Measurements from ENCODE around the gene ZNF3.
A peak's percentile ranks its signal among the peaks of the same experiment; 100 is the strongest.

ZNF3 gene

DNA sequence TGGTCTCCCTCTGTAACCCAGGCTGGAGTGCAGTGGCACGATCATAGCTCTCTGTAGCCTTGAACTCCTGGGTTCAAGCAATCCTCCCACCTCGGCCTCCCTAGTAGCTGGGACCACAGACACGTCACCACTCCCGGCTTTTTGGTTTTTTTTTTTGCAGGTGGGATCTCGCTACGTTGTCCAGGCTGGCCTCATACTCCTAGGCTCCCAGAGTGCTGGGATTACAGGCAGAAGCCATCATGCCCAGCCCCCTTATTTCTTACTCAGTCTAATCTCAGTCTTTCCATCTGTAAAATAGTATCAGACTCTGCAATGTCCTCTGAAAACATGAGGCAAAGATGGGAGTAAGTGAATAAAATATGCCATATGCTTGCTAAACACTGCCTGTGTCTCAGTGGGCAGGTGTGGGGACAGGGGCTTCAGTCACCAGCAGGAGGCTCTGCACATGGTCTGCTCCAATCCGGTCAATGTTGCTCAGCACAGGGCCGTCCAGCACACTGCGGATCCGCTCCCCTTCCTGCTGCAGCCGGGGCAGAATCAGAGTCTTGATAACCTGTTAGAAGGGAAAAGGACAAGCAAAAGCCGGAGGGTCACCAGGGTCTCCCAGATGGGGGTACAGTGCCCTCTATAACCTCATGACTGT lies 28.1 kb upstream of the ZNF3 start:
- no peak for DNase-seq (ENCODE audit: low read depth)

DNA sequence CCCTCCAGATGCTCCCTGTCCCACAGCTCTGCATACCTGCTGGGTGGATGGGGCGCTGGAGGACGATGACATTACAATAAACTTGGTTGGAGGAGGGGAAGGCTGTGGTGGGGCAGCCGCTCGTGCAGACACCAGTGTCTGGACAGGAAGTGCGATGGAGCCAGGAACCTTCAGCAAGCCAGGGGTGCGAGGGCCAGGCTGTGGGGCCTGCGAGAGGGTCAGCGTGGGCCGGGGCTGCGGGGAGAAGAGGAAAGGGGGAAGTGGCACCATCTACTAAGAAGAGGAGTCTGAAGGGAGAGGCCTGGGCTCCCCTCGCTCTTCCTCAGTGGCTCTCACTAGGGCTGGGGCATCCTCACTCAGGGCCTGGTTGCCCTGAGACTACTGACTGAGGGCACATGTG lies 26.4 kb upstream of the ZNF3 start:
- DNase-seq (ENCODE audit: low read depth) = no peak

DNA sequence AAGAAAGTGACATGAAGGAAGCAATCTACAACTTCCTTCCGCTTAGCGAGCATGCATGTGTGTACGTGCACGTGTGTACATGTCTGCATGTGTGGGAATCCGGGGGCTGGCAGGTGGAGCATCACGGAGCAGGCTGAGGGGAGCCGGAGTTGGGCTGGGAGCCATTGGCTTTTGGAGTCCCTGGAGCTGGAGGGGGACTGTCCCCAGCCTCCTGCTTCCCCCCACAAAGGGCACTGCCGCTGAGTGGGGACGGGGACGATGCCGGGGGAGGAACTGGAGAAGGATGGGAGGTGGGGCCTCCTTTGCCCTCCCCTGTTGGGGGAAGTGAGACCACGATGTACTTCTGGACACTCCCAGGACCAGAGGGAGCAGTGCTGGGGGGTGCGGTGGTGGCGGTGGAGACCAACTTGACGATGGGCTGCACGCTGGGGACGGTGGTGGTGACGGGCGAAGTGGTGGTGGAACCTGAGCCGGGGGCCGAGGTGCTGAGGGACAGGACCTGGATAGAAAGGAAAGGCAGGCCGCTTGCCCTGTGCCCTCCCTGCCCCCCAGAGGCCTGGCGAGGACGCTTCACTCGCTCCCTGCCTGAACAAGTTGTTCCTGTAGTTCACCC lies 25.7 kb upstream of the ZNF3 start:
- no peak for DNase-seq (ENCODE audit: low read depth)

DNA sequence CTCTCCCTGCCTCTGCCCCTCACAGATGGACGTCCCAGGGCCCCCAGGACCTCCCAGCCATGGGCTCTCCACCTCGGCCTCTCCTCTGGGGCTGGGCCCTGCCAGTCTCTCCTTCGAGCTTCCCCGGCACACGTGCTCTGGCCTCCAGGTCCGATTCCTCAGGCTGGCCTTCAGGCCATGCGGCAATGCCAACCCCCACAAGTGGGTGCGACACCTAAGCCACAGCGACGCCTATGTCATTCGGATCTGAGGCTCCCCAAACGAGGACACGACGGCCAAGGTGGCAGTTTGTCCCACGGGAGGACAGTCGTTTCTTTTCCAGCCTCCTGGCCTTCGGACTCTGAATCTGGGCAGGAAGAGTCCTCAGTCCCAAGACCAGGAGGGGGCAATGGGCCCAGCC lies 25.1 kb upstream of the ZNF3 start:
- DNase-seq (ENCODE audit: low read depth) = no peak

DNA sequence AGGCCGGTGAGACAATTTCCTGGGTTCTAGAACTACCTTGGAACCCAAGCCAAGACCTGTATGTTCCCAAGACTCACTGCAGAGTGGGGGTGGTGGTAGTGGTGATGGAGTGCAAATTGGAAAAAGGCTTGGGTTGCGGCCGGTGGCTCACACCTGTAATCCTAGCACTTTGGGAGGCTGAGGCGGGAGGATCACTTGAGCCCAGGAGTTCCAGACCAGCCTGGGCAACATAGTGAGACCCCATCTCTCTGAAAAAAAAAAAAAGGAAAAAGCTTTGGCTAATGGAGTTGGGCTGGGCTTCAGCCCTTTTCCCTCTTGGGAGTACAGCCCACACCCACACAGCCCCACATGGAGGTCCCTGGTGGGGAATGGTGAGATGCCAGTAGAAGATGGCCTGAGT lies 24.0 kb upstream of the ZNF3 start:
- DNase-seq (ENCODE audit: low read depth) = no peak

DNA sequence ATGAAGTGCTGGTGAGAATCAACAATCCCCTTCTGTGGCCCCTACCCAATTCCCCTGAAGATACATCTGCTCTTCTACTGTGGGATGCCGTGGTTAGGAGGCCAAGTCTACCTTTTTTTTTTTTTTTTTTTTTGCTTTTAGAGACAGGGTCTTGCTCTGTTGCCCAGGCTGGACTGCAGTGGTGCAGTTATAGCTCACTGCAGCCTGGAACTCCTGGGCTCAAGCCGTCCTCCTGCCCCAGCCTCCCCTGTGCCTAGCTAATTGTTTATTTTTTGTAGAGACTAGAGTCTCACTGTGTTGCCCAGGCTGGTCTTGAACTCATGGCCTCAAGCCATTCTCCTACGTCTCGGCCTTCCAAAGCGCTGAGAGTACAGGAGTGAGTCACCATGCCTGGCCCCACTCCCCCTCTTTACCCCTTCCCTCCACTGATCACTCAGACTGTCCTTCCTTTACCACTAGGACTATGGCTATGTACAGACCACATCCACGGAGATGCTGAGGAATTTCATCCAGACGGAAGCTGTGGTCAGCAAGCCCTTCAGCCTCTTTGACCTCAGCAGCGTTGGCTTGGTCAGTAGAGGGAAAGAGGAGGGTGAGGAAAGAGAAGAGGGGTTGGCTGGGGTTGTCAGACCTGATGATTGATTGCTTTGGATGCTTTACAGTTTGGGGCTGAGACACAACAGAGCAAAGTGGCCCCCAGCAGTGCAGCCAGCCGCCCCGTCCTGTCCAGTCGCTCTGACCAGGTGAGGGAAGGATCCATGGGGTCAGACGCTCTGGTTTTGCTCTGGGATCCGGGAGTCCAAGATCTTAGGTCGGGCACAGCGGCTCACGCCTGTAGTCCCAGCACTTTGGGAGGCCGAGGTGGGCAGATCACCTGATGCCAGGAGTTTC lies 21.7 kb upstream of the ZNF3 start:
- DNase-seq (ENCODE audit: low read depth) = no peak

DNA sequence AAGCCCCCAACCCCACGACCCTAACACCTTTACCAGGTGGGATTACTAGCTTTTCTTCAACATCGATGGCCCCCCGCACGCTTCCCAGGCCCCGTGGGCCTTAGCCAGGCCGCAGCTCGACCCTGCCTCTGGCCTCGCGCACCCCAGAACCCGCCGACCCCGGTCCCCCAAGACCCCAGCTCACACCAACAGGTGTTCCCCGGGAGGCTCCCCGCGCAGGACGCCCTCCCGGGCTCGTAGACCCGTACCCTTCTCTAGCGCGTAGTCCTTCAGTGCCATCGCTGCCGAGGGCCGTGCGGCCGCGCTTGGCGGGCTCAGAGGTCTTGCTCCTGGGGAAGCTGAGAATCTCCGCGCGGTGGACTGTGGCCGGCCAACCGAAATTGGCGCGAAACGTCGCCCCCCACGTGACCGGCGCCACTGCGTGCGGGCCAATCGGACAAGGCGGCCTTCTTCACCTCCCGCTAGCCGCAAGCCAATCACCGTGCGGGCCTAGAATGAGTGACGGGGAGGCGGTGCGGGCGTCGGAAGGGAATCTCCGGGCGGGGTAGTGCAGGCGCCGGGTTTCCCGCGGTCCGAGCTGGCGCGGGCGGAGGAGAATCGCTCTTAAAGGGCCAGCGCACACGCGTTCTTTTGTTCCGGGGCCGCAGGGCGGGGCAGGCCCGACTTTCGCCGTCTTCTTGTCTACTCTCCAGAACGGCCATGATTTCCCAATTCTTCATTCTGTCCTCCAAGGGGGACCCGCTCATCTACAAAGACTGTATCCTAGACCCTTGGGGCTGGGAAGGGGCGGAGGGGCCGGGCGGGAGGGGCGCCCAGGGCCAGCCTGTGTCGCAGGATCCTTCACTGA lies 19.7 kb upstream of the ZNF3 start, which contains the start of the genes AP4M1 and MCM7:
AP4M1 (plus strand) TSS at position 628 of the 847 bp plus-strand sequence; CDS start at position 700, 72 bp downstream.
MCM7 (minus strand) TSS at position 382 of the 847 bp plus-strand sequence; CDS start at position 279, 103 bp downstream.
- peak; percentile 93 for DNase-seq (ENCODE audit: low read depth)

DNA sequence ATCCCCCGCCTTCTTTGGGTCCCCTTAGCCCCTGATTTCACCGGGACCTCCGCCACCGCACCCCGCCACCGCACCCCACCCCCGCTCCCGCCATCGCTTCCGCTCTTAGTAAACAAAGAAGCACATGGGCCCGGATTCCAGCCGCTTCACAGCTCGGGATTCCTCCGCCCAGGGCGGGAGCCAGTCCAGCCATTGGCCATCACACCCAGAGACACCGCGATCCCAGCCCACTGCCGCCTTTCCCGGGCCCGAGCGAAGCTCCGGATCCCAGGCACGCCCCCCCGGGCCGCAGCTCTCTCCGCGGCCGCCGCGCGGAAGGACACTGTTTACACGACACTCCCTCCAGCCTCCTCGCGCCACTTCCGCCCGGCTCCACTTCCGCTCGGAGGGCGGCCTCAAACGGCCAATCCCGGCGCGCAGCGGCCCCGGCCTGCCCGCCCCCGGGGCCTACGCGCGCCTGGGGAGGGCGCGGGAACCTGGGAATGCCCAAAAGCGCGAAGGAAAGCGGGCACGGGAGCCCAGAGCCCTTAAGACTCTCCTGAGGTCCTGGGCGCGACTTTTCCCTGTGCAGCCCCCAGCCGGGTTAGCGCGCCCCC lies 19.0 kb upstream of the ZNF3 start:
- peak; percentile 79 for DNase-seq (ENCODE audit: low read depth)

DNA sequence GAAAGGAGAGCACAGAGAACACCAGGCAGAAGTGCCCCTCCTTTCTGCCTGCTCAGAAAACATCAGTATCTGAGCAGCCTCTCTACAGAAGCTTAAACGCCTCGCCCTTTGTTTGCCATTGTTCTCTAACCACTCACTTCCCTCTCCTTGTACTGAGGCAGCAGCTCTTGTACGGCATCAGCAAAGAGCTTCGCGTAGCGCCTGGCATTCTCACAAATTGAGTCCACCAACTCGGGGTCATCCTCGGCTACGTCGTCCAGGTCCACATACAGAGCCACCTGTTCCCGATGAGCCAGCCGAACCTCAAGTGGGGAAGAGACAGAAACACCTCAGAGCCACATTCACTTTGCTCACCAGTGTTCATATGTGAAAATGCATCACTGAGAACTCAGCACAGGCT lies 17.9 kb upstream of the ZNF3 start:
- no peak for DNase-seq (ENCODE audit: low read depth)

DNA sequence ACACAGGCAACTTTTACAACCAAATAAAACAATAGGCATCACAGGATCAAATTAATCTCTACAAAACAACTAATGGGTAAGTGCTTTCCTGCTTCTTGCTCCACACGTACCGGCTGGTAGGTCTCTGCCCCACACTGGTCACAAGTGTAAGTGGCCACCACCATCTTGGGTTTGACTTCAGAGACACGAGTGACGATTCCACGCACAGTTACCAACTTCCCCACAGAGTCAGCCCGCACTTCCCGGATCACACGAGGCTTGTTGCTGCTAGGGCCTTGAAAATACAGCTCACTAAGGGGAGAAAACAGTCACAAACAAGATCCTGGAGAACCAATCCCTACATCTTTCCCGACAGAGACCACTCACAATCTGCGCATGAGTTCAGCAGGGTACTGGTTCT lies 17.4 kb upstream of the ZNF3 start:
- DNase-seq (ENCODE audit: low read depth) = no peak

DNA sequence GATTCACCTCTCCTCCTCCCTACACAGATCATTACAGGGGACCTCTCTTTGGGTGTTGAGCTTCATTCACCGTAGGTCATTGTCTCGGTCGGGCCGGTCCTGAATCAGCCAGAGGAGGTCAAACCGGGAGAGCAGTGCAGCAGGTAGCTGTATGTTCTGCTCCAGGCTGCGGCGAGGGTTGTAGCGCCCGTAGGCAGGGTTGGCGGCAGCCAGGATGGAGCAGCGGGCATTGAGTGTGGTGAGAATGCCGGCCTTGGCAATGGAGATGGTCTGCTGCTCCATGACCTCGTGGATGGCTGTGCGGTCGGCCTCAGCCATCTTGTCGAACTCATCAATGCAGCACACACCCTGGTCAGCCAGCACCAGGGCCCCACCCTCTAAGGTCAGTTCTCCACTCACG lies 14.2 kb upstream of the ZNF3 start:
- no peak for DNase-seq (ENCODE audit: low read depth)

DNA sequence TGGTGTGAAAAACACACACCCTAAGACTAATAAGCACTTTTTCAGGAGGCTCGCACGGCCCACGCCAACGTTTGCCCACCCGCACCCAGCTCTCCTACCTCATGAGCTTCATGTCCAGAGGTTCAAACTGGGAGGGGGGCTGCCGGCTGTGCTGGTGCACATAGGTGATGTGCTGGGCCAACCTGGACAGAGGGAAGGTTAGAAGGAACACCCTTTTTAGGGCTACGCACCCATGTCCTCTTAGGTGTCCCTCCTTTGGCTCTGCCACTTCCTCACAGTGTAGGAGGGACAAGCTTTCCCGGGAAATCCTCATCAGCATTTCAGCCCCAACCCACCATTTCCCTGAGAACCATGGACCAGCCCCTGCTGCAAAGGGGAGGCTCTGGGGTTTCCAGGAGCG lies 13.8 kb upstream of the ZNF3 start:
- no peak for DNase-seq (ENCODE audit: low read depth)

DNA sequence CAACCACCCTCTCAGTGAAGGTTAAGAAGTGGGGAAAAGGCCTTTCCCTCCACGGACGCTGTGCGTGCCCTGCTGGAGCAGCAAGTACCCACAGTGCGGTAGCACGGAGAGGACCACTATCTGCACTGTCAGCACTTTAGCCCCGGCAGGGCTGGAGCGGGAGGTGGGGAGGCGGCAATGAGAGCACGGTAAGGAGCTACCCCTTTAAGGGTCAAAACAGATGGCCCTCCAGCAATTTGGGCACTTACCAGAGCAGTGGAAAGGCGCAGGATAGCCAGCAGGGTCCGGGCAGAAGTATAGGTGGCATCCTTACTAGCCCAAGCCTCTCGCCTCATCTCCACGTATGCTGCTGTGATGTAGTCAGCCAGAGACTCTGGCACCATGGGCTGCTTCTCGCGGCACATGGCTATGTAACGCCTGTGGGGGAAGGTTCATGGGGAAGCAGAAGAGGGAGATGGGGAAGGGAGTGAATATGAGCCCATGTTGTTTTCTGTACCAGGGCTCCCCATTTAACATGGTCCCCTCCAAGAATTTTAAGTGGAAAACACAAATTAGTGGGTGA lies 12.5 kb upstream of the ZNF3 start:
- no peak for DNase-seq (ENCODE audit: low read depth)

DNA sequence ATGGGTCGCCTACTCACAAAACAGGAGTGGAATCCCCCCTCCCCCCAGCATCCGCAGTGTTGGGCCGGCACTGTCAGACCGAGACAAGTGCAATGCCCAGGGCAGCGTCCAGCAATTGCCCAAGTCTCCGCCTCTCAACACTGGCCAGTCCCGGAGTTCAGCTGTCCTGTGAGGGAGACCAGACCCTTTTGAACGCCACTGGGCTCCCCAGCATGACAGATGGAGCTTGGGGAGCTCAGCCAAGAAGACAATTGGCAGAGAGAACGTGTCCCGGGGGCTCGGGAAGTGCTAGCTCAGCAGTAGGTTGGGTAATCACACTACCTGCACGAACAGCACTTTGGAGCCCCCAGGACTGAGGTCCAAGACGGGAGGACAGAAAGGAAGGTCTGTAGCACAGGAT lies 12.0 kb upstream of the ZNF3 start:
- DNase-seq (ENCODE audit: low read depth) = no peak

DNA sequence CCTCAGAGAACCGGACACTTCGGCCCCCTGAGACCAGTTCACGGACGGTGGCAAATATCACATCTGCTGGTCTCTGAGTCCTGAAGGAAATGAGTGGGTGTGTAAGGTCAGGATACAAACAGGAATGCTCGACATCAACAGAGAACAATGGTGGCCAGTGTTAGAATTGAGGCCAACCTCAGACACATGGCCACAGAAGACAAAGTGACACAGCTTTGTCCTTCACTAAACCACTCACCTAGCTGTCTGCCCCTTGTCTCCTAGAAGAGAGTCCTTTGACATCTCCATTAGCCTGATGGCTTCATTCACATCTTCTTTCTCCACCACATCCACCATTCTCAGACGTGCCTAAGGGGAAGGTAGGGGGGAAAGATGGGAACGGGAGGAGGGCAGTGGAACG lies 11.5 kb upstream of the ZNF3 start:
- DNase-seq (ENCODE audit: low read depth) = no peak

DNA sequence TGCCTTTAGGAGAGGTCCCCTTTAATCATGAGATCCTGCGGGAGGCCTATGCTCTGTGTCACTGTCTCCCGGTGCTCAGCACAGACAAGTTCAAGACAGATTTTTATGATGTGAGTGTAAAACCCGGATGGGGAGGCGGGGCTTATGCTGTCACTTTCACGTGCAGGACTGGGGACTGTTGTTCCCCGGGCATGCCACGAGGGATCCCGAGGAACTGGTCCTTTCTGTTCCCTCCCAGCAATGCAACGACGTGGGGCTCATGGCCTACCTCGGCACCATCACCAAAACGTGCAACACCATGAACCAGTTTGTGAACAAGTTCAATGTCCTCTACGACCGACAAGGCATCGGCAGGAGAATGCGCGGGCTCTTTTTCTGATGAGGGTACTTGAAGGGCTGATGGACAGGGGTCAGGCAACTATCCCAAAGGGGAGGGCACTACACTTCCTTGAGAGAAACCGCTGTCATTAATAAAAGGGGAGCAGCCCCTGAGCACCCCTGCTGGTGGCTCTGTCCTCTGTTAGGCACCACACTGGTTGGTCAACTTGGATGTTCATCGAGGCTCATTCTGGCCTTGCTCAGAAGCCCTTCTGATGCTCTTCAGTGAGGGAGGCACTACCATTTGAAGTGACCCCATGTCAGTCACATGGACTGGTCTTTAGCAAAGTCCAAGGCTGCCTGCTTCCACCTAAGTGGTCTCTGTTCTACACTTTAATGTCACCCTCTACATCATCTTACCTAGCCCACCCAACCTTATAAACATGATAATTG lies 10.1 kb upstream of the ZNF3 start:
- no peak for DNase-seq (ENCODE audit: low read depth)

DNA sequence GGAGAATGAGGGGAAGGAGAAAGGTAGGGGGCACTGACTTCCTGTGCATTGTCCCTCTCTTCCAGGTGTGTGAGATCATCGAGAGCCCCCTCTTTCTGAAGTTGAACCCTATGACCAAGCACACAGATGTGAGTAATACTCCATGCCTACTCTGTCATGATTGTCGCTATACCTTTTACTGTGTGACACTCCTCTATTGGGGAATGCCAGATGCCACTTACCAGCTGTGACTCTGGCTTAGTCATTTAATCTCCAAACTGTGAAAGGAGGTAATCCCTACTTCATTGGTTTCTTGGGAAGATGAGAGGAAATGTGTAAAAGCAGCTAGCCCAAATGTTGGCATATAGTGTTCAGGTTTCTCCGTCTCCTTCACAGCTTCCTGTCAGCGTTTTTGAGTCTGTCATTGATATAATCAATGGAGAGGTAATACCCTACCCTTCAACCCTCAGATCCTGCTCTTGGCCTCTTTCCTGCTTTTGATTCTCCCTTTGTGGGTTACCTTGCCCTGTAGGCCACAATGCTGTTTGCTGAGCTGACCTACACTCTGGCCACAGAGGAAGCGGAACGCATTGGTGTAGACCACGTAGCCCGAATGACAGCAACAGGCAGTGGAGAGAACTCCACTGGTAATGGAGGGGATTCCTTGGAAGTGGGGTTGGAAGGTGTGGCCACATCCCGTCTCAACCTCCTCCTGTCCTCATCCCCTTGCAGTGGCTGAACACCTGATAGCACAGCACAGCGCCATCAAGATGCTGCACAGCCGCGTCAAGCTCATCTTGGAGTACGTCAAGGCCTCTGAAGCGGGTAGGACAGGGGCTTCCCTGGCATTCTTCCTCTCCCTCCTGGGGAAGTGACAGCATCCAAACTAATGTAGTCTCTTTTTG lies 9.2 kb upstream of the ZNF3 start:
- no peak for DNase-seq (ENCODE audit: low read depth)

DNA sequence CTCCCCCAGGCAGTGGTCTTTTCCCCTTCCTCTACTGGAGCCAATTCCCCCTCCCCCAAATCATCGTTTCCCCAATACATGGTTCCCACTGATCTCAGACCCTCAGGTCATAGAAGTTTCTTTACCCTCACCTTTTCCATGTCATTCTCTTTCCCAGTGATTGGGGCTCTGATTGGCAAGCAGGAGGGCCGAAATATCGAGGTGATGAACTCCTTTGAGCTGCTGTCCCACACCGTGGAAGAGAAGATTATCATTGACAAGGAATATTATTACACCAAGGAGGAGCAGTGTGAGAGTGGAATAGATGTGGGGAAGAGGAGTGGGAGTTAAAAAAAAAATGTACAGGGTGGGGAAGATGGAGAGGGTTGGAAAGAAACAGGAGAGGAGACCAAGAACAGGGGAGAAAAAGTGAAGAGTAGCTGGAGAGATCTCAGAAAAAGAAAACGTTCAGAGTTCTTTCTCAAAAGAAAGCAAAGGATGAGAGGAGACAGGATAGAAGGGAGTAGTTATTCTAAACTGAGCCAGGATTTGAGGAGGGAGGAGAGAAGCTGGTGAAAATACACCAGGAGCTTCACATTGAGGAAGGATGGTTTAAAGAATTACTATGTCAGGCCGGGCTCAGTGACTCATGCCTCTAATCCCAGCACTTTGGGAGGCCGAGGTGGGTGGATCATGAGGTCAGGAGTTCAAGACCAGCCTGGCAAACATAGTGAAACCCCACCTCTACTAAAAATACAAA lies 8.1 kb upstream of the ZNF3 start:
- DNase-seq (ENCODE audit: low read depth) = no peak
